Measurements from ENCODE around the gene SLC39A11.

SLC39A11 gene

DNA sequence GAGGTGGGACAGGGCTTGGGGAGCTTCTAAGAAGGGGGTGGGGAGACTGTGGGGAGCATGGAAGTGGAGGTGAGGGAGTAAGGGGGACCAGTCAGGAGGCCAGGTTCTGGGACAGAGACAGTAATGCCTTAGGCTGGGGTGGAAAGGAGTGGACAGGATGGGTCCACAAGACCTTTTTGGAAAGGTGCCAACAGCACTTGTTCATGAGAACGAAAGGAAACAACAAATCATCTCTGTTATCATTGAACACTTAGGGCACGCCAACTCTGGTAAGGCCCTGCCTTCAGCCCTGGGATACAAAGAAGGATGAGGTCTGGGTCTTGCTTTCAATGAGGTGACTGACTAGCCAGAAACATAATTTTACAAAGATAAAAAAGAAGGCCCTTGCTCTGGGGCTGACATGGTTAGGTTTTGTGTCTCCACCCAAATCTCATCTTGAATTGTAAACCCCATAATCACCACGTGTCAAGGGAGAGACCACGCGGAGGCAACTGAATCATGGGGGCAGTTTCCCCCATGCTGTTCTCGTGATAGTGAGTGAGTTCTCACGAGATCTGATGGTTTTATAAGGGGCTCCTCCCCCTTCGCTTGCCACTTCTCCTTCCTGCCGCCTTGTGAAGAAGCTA lies 113.8 kb downstream of the SLC39A11 start:
- DNase-seq (ENCODE audit: low read depth, low spot score), result no peak

DNA sequence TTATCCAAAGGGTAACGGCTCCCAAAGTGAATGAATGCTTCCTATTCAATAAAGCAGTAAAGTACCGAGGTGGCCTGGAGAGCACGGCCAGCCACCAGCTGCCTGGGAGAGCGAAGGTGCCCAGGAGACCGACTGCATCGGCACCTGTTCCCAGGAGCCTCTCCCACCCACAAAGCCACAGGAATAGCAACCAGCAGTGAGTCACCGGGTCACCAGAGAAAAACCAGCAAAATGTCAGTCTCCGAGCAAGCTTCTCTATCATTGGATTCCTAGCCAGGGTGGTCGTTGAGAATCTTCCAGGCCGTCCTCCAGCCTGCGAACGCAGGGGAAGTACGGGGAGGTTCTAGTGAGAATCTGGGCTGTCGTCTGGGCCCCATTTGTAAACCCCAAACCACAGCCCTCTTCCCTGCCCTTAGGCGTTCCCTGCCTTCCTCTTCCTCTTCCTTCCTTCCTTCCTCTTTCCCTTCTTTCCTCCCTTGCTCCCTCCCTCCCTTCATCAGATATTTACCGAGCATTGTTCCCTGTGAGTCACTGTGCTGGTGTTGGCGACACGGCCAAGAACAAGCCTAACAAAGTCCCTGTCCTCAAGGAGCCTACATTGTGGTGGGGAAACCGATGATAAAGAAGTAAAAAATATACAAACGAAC lies 114.6 kb downstream of the SLC39A11 start:
- DNase-seq (ENCODE audit: low read depth, low spot score), result no peak

DNA sequence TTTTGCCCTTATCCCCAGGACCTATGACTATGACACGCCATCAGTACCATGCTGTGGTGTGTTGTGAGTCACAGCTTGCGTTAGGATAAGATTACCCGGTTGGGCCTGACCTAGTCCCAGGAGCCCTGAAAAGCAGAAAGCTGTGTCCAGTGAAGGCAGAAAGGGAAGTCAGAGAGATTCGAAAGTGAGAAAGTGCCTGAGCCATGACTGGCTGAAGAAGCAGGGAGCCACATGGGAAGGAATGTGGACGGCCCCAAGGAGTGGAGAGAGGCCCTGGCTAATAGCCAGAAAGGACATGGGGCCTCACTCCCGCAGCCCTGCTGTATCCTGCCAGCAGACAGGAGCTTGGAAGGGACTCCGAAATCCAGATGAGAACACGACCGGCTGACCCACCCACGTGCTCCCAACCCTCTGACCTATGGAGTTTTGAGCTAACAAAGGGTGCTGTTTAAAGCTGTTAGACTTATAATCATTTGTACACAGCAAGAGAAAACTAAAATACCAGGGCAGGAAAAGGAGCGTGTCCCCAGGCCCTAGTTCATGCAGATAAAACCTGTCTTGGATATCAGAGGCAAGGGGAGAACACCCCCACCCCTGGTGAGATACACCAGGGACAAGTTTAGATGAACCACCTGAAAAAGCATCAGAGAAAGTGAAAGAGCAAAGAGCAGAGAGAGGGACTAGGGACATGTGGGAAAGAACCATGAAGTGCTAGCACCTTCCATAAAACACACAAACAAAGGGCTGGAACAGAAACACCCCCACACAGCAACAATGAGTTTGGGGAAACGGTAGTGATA lies 115.3 kb downstream of the SLC39A11 start:
- DNase-seq (ENCODE audit: low read depth, low spot score), result peak; percentile 87

DNA sequence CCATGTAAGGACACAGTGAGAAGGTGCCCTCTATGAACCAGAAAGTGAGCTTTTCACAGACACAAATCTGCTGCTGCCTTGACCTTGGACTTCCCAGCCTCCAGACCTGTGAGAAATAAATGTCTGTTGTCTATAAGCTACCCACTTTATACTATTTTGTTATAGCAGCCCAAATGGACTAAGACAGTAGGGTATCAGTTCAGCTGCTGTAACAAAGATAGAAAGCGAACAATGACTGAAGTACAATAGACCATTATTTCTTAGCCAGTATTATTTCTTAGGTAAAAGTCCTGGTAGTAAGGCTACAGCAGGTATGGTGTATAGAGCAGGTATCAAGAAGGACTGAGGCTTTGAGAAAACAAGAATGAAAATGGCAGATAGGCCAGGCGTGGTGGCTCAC lies 117.0 kb downstream of the SLC39A11 start:
- no peak for DNase-seq (ENCODE audit: low read depth, low spot score)

DNA sequence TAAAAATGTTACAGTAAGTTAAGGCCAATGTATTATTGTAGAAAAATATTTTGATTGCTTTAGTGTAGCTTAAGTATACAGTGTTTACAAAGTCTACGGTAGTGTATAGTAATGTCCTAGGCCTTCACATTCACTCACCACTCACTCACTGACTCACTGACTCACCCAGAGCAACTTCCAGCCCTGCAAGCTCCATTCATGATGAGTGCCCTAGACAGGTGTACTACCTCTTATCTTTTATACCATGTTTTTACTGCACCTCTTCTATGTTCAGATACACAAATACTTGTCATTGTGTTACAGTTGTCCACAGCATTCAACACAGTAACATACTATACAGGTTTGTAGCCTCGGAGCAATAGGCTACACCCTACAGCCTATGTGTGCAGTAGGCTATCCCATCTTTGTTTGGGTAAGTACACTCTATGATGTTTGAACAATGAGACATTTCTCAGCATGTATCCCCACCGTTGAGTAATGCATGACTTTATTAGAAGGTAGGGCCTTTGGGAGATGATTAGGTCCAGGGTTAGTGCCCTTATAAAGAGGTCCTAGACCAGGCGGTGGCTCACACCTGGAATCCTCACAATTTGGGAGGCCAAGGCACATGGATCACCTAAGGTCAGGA lies 117.8 kb downstream of the SLC39A11 start:
- DNase-seq (ENCODE audit: low read depth, low spot score), result no peak

DNA sequence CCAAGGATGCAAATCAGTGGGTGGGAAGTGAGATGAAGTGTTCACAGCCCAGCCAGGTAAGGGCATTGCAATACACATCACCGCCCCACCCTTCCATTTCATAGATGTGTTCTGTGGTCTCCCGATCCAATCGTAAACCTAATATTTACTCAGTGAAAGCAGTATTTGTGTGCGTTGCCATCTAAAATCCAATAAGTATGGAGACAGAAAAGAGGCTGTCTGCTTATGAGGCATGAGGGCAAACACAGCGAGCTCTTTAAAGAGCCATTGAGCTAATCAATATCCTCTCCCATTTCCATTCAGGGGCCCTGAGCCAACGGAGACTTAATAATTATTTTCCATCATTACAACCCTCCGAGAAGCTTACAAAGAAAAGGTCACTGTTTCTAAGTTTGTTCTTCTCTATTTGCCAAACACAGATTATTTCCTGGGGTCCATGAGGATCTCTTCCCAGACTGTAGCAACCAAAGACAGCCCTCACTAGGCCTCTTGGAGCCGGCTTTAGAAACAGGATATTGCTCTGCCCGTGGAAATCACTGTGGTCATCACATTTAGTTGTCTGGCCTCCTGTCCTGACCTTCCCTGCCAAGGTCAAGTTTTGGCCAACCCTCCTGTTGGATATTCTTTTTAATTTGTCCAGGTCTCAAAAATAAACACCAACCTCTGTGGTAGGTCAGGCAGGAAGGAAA lies 120.1 kb downstream of the SLC39A11 start:
- DNase-seq (ENCODE audit: low read depth, low spot score), result no peak

DNA sequence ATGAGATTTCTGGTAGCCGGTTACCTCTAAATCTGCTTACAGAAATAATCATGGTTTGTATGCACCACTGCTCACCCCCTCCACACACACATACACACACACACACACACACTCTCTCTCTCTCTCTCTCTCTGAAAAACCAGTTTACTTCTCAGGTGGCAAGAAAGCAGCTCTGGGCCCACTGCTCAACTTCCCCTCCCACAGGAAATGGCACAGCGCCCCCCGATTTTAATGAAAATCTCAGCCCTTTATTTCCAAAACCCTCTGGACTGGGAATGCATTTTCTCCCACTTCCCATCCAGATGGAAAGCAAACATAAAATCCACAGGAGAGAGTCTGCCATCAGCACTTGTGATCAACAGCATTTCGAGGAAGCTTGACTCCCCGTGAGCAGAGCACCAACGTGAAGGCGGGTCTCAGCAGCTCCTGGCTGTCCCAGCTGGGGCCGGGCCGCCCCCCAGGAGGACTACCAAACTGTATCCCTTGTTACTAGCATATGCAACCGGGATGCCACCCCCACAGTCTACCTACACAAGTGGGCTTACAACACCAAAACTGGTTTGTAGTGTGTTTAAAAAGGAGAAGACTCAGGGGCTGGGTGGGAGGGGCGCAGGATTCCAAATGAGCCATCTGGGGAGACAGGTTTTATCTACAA lies 121.1 kb downstream of the SLC39A11 start:
- DNase-seq (ENCODE audit: low read depth, low spot score), result no peak

DNA sequence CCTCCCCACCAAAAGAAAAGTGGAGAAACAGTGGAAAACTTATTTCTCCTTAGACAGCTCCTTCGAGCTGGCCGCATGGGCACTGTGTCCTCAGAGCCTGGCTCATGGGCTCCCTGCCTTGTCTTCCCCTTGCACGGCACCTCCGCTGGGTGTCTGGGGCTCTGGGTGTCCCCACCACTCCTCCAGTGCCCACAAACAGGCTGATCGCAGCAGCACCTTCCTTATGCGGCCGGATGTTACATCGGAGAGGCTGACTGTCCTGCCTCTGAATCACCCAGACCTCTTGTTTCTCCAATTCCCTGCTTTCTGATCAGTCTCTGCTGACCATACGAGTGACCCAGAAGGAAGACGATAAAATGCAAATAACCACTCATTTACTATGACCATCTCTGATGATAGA lies 121.7 kb downstream of the SLC39A11 start:
- DNase-seq (ENCODE audit: low read depth, low spot score), result no peak

DNA sequence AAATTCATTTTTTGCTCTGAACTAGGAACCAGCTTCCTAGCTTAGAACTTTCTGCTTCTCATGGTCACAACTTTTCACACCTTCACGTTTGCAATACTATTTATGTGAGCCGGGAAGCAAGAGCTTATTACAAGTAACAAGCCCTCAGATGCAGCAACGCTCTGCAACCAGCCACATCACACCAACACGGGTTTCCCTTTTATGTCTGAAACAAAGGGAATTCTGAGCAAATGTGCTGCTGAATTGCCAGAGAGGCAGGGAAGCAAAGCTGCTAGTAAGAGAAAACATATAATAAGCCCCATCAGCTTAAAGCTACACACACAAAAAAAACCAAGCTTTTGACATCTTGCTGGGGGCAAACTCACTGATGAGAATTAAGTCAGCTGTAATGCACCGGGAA lies 122.2 kb downstream of the SLC39A11 start:
- no peak for DNase-seq (ENCODE audit: low read depth, low spot score)

DNA sequence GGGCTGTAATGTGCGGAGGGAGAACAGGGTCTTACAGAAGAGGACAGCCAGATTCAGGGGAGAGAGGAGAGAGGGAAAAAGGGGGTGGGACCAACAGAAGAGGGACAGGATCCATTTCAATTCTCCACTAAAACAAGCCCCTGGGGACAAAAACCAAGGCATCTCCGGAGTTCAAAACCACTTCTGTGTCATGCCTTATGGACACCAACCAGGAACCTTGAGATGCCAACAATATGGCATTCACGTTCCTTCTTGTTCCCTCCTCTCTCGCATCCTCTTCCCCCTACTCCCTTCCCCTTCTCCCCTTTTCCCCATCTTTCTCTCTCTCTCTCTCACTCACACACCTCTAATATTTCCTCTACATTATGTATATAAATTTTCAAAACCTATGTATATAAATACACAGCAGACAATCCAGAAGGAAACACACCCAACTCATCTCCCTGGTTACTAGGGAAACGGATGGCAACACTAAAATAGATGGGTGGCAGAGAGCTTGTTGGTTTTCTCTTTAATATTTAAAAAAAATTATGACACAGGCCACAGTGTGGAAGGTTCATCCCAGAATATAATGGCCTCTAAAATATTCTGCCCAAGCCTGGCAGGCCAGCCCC lies 123.1 kb downstream of the SLC39A11 start:
- no peak for DNase-seq (ENCODE audit: low read depth, low spot score)

DNA sequence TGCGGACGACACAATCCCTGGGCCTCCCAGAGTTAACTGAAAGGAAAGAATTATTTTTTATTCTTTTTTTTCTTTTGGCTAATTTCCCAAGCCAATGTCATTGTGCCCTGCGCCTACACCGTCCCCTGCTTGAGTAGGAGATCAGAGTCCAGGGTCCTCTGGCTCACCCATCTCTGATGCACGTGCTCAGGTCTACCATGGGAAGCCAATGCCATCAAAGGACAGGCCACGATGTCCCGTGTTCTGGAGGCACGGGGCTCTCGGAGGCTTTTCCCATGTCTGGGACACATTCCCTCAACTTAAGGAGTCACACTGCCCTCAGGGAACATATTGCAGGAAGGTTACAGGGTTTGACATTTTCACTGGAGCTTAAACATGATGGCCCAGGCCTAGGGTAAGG lies 123.7 kb downstream of the SLC39A11 start:
- no peak for DNase-seq (ENCODE audit: low read depth, low spot score)

DNA sequence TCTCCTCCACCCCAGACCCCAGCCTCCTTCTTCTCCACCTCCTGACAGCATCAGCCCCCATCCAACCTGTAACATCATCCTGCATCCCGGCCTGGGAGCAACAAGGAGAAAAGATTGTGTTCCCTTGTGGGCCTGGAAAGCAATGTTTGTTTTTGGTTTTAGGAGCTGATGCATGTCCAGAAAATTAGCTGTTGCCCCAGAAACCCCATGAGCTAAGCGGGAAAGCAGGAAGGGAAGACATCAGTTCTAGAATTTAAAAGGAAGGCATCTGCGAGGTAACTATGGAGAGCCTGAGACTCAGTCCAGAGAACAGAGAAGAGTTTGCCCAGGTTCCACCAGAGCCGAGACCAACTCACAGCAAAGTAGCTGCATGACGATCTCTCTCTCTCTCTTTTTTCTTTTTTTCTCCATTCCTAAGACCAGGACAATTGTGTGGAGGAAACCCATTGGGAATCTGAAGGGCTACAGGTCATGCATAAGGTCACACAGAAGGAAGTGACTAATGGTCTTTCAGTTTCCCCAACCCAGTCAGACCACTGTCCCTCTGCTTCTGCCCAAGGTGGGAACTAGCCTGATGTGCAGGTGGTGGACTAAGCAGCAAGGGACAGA lies 124.4 kb downstream of the SLC39A11 start:
- DNase-seq (ENCODE audit: low read depth, low spot score), result no peak

DNA sequence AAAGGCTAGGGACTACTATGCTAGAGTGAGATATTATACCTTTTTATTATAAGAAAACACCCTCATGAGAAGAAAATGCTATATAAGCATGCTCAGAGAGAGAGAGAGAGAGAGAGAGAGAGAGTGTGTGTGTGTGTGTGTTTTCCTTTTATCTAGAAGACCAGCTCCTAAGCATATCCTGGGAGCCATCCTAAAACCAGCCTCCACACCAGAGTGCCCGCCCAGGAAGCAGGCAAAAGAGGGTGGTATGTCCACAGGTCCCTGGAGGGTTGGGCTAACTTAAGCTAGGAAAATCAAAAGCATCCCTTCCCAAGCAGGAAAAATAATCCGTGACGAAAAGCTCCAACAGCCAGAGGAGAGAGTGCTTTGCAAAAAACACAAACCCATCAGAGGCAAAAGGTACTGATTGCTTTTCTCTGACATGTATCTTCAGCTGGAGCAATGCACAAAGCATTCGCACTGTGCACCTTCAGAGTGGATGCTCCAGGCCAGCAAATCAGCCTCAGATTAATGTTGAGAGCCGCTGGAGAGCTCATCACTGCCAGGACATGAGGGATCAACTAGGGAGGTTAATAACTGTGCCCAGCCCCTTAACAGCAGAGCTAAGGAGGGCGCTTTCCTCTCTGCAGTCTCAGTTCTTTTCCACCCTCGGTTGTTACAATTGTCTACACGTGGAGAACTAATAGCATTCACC lies 125.1 kb downstream of the SLC39A11 start:
- no peak for DNase-seq (ENCODE audit: low read depth, low spot score)

DNA sequence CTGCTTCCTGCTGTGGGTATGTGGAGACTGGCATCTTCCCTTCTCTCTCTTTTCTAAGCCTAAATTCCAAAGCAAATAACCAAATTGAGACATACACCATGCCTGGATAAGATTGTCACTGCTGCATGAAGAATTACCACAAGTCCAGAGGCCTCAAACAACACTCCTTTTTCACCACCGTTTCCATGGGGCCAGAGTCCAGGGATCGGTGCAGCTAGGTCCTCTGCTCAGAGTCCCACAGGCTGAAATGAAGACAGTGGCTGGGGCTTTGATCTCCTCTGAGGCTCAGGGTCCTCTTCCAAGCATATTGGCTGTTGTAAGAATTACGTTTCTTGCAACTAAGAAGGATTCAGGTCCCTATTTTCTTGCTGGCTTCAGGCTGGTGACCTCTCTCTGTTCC lies 130.4 kb downstream of the SLC39A11 start:
- no peak for DNase-seq (ENCODE audit: low read depth, low spot score)

DNA sequence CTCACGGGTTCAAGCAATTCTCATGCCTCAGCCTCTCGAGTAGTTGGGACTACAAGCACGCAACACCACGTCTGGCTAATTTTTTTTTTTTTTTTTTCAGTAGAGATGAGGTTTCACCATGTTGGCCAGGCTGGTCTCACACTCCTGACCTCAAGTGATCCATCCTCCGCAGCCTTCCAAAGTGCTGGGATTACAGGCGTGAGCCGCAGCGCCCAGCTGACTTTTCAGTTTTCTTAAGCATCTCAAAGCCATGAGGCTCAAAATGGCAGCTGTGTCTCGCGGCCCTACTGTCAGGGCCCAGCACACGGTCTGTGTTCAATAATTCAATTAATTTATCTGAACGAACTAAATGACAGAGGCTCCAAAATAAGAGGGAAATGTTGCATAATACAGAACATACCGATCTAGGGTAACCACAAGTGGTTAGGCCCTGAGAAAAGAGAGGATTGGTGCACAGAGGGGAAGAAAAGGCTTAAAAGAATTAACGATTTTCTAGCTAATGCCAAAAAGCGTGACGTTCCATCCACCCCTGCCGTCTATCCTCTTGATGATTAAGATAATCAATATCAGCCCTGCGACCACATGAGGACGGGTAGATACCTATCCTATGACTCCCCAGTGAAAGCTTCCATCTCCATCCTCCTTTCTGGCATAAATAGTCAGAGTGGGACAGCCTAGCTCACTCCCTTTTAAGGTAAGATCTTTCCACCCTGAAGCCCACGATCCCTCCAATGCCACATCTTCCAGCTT lies 136.9 kb downstream of the SLC39A11 start:
- DNase-seq (ENCODE audit: low read depth, low spot score), result no peak

DNA sequence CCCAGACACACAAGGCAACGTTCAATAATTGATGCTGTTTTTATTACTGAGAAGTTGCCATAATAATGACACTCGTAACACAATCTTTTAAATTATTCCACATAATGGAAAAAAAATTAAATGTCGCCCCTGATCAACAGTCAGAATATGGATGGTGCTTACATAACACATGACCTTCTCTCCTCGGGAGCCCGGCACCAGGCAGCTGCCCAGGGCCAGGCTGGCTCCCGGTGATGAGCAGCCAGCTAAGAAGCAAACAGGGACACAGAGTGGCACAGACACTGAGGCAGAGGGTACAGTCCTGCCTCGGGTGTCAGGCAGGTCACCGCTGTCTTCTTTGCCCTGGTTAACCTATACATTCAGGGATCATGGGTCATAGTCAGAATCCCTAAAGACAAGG lies 137.9 kb downstream of the SLC39A11 start:
- DNase-seq (ENCODE audit: low read depth, low spot score), result no peak

DNA sequence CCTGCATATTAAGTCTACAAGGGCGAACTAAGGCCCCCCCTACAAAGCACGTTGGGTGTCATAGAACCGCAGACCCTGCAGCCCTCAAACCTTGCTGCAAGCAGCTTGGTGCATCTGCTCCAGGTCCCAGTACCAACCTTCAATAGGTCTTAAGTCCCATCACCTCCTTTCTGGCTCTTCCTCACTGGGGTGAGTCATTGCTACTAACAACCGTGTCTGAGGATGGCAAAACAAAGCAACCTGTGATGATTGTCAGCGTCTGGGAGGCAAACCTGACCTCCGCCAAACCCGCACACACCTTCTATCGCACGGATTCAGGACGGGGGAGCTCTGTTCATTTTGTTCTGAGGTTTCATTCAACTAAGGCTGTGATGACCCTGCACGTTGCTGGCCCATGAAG lies 138.9 kb downstream of the SLC39A11 start:
- no peak for DNase-seq (ENCODE audit: low read depth, low spot score)

DNA sequence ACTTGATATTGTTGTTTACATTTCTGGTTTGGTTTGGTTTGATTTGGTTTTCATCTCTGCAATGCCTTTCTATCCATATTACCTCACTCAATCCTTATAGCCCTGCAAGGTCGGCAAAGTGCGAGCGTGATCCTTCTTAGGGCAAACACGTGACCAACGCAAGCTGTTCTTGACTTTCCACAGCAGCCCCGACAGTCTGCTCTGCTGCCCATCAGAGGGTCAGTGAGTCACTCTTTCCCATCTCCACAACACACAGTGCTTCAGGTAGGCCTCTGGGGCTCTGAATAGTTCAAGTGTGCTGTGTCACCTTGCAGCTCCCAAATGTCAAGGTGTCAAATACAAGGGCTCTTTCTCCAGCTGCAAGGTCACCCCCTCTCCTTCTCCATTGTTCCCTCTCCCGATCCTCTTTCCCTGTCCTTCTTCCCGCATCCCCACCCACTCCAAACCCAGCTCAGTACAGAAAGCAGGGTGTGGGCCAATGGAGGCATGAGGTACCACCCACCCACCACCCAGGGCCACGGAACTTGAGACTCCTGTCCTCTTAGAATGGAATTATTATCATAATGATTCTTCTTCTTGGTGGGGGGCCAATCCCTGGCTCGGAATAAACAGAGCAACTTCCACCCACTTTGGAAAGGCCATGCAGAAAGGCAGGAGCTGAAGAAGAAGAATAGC lies 139.7 kb downstream of the SLC39A11 start:
- no peak for DNase-seq (ENCODE audit: low read depth, low spot score)

DNA sequence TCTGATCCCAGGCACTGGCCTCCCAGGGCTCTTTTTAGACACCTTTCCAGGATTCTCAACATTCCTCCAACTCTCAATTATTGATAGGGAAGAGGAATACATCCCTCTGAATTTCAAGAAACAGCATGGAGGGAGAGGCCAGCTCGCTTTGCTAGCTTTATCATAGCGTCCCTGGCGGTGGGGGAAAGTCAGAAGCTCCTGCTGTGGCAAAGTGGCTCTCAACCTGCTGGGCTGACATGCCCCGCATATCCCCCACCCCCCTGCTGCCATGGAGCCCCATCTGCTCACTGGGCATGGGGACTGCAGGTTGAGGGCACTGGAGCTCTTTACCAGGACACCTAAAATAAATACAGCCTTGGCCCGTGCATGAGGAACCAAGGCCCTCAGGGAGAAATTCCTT lies 140.3 kb downstream of the SLC39A11 start:
- DNase-seq (ENCODE audit: low read depth, low spot score), result no peak
